GM19351 (cell line): ENCODE results near the gene NPTX2.
"Not testable (repeated sequence)": the region's sequence is repeated elsewhere in the genome, so short reads cannot be mapped to it uniquely, and the experiment has no call there.

ENCODE experiments used
- ATAC-seq: cut with Tn5 transposase; IDR thresholded peaks from one replicate; pipeline ENCODE4 v1.9.1; 2021; ENCODE audit warnings: mild to moderate bottlenecking, moderate library complexity; ENCODE audit not compliant: unreplicated experiment

Gene NPTX2

DNA sequence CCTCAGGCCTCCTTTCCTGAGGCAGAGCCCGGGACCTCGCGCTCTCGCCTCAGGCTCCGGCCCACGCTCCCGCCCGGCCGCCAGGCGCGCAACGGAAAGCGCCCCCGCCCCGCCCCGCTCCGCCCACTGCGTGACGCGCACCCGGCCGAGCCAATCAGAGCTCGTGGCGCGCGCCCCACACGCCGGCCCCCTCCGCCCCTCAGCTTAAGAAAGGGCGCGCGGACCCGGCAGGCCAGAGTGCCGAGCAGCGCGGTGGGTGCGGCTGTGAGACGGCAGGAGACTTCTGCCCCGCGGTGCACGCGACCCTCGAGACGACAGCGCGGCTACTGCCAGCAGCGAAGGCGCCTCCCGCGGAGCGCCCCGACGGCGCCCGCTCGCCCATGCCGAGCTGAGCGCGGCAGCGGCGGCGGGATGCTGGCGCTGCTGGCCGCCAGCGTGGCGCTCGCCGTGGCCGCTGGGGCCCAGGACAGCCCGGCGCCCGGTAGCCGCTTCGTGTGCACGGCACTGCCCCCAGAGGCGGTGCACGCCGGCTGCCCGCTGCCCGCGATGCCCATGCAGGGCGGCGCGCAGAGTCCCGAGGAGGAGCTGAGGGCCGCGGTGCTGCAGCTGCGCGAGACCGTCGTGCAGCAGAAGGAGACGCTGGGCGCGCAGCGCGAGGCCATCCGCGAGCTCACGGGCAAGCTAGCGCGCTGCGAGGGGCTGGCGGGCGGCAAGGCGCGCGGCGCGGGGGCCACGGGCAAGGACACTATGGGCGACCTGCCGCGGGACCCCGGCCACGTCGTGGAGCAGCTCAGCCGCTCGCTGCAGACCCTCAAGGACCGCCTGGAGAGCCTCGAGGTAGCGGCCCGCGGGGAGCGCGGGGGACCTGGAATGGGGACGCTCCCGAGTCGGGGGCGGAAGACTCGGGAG lies at the start of gene NPTX2:
Gene NPTX2 (plus strand): TSS at position 235 of the 909 bp plus-strand sequence. CDS start 177 bp downstream, at position 412.
- no peak for ATAC-seq

DNA sequence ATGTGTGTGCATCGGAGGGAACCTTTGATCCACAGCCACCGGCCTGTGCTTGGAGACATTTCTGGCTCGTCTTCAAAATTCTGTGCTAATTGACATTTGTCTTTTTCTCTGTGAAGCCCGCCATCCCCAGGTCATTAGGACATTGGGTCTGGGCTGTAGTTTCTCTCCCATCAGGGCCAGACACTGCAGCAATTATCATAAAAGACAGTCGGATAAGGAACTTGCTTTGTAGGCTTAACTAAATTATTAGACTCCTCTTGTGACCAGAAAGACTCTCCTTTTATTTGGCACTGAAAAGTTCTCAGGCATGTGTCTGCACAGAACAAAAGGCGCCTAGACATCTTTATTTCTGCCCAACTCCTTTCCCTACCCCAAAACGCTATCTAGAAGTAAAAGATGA lies 49.1 kb upstream of the NPTX2 start:
- no peak for ATAC-seq

DNA sequence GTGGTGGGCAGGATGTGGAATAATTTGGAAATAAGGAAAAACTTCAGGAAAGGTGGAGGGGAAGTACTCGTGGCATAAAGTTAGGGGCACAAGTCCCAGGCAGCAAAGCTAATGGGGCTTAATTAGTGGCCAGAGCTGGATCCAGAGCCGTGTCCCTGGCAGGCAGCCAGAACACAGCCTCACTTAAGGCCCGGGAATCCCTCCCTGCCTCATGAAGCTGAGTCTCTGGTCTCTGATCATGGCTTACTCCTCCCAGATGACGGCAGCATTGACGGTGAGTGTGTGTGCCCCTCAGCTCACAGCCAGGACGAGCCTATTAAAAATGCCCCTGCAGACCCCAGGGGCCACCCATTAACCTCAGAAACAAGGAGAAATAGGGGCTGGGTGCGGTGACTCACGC lies 48.2 kb upstream of the NPTX2 start:
- no peak for ATAC-seq

- ATAC-seq, result no peak
Measured at GRCh38 chr7:98569691-98570337, 47.3 kb upstream of the NPTX2 start.

- ATAC-seq, result no peak
Measured at GRCh38 chr7:98571006-98571405, 46.1 kb upstream of the NPTX2 start.

GRCh38 chr7:98571986-98572385 lies 45.1 kb upstream of the NPTX2 start:
- ATAC-seq, result no peak

GRCh38 chr7:98572716-98573115 lies 44.4 kb upstream of the NPTX2 start:
- not testable (repeated sequence) for ATAC-seq

GRCh38 chr7:98573816-98574215 lies 43.3 kb upstream of the NPTX2 start:
- ATAC-seq, result no peak

DNA sequence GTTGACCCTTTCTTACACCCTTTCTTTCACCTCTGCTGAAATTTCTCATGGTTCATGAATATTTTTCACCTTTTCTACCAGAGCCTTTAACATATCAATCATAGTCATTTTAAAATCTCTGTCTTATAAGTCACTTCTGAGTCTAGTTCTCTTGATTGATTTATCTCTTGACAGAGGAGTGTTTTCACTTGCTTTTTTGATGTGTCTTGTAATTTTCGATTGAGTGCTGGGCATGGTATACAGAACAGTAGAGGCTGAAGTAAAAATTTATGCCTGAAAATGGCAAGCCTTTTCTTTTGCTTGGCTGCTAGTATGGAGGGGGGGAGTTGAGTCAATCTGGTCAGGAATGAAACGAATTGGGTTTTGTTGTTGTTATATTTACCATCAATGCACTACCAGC lies 41.2 kb upstream of the NPTX2 start:
- no peak for ATAC-seq

DNA sequence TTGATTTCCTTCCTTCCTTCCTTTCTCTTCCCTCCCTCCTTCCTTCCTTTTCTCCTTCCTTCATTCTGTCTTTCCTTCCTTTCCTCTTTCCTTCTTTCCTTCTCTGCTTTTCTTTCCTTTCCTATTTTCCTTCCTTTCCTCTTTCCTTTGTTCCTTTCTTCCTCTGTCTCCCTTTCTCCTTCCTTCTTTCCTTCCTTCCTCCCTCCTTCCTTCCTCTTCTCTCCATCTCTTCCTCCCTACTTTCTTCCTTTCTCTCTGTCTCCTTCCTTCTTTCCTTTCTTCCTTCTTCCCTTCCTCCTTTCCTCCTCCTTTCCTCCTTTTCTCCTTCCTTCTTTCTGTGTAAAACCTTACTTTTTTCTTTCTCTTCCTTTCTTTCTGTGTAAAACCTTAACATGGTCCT lies 32.3 kb upstream of the NPTX2 start:
- no peak for ATAC-seq

- ATAC-seq, result no peak
Measured at GRCh38 chr7:98591926-98592325, 25.2 kb upstream of the NPTX2 start.

DNA sequence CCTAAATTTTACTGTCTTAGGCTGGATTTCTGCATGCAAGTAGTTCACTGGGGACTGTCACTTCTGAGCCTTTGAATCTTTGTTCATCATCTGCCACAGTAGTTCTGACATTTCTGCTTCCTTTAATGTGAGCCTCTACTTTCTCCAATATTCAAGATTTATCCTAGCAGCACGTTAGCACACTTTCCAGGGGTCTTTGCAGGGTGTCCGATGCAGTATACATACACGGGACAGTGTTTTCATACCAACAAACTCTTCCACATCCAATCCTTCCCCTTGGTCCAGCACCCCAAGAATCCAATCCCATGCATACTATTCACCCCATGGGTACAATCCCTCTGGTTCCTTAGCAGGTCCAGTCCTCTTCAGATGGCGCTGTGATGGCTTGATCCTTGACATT lies 22.7 kb upstream of the NPTX2 start:
- no peak for ATAC-seq

DNA sequence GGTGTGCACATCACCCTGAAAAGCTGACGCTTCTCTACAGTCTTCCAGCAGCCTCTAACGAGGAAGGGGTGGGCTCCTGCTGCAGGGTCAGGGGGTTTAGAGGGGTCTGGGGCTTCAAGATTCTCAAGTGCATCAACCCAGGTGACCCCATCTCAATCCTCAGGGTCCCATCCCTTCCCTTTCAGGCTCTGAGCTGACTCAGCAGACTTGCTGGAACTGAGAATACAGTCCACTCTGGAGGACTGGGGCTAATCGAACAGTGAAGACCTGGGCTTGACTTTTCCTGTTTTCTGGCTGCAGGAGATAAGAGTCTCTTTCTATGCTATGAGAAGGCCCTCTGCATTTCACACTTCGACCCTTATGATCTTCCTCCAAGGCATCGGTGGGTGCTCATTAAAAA lies 22.3 kb upstream of the NPTX2 start:
- no peak for ATAC-seq

DNA sequence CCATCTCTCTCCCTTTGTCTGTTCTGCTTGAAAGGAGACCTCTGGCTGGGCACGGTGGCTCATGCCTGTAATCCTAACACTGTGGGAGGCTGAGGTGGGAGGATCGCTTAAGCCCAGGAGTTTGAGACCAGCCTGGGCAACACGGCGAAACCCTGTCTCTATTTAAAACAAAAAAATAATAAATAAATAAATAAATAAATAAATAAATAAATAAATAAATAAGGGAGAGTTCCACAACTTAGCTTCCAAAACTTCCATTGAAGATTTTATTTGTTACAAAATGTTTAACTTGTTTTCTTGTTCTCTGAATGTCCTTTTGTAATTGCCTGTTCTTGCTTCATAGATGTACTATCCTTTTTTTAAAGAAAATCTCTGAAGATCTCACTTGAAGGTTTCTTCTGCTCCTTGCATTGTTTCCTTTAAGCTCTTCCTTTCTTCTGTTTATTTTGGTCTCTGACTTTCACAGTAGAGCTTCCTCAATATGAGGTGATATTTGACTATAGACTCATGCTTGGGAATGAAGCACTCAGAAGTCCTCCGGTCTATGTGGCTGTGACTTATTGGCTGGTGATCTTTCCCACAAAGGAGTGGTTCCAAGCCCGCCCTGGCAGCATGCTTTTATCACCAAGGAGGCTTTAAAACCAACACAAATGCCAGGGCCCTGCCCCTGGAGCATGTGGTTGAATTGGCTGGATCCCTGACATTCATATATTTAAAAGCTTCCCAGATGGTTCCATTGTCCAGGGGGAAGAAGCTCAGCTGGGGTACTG lies 18.1 kb upstream of the NPTX2 start:
- ATAC-seq, result no peak

GRCh38 chr7:98599886-98600285 lies 17.2 kb upstream of the NPTX2 start:
- ATAC-seq, result no peak

DNA sequence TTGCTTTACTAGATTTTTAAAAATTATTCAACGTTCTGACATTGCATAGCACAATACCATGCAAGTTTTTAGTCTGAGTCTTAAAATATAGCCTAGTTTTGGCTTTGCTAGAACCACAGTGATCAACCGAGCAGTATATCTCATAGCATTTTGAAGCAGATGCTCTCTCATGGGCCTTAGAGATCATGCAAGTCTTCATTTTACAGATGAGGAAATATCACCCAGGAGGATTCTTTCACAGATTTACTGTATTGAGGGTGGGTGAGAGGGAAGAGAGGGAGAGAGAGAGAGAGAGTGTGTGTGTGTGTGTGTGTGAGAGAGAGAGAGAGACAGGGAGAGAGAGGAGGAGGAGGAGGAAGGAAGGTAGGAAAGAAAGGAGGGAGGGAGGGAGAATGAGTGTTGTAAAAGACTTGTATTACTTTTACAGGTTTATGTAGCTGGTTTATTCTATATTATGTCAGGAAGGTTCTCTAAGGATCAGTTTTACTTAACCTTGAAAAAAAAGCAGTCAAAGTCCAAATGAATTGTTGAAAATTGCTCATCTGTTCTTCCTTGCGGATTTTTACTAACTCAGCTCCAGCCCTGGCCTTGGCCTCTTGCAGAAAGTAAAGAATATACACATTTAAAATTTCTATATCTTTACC lies 14.2 kb upstream of the NPTX2 start:
- no peak for ATAC-seq

GRCh38 chr7:98603399-98603788 lies 13.7 kb upstream of the NPTX2 start:
- ATAC-seq, result no peak

DNA sequence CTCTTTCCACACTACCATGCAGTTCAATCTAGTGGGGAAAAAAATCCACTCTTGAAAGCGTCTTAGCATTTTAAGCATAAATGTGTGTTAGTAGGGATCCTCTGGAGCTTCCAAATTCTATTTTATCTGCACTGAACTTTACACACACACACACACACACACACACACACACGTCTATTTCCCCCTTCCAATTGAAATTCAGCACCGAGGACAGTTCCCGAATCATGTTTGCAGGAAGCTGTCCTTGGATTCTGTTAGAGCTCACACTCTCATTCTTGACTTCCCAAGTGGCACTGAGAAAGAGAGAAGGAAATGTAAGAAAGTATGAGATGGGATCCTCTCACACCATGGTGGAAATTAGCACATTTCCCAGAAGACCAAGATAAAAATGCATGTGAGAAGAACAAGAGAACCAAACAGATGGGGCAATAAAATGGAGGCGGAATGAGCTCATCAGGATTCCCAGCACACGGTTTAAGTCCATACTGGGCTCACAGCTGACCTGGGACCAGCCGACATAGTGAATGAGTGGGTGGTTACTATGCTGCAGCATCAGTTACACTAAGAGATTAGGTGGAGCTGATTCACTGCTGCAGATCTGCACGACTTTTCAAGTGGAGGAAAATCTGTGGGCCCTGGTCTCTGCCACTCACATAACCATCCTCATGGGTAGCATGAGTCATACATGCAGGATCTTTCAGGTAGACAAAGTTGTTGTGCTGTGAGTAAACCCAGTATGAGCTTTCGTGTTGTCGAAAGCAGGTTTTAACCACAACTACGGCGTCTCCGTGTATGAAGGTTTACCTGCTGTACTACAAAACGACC lies 3.3 kb upstream of the NPTX2 start:
- no peak for ATAC-seq

- no peak for ATAC-seq
Measured at GRCh38 chr7:98616381-98617050, 569 bp upstream of the NPTX2 start.

DNA sequence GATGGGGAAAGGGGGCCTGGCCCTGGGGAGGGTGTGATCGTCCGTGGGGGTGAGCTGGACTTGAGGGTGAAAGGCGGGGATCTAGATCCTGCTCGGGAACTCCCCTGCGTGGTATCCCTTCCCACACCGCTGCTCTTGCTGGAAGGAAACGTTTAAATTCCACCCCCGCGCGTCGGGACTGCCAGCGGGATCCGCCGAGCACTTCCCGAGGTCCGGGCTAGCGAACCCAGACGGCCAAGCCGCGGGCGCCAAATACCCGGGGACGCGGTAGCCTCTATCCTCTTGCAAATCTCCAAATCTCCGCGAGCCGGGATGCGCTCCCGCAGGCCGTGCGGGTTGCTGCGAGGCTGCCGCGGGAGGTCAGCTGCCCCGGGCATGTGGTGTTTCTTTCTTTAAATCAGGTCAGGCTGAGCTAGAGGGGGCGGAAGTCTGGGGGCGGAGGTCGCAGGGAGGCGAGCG lies 904 bp downstream of the NPTX2 start:
- ATAC-seq, result no peak
